Neural progenitor cell (in vitro differentiated cells): ENCODE data around the gene ARL16. TPM values are rescaled to one million over a fixed set of nuclear protein-coding genes. Genes with fewer than 3 reads are reported as not detected.
A peak's percentile ranks its signal among the peaks of the same experiment; 100 is the strongest.

Source experiments
- DNase-seq: peaks from one replicate; pipeline ENCODE4 v3.0.0-alpha.2; 2016; ENCODE audit warnings: low spot score
- H2AFZ ChIP-seq: fragments of 200-600 bp; sonication (generic); replicated peaks from 2 replicates; pipeline ENCODE4 v1.6.1; 2016; ENCODE audit warnings: antibody characterized with exemption
- H3F3A ChIP-seq: fragments of 200-600 bp; sonication (generic); 2 replicates; pipeline ENCODE4 v1.6.1; 2016; ENCODE audit warnings: antibody characterized with exemption, low read depth
- H3K27ac ChIP-seq: fragments of 200-600 bp; sonication (generic); 2 replicates; pipeline ENCODE4 v1.5.1; 2016; ENCODE audit warnings: mild to moderate bottlenecking
- H3K27me3 ChIP-seq: fragments of 200-600 bp; sonication (generic); 2 replicates; pipeline ENCODE4 v1.6.1; 2016; ENCODE audit warnings: mild to moderate bottlenecking, moderate library complexity
- H3K36me3 ChIP-seq: fragments of 200-600 bp; sonication (generic); 2 replicates; pipeline ENCODE4 v1.5.1; 2016
- H3K4me1 ChIP-seq: fragments of 200-600 bp; sonication (generic); 2 replicates; pipeline ENCODE4 v1.6.1; 2016; ENCODE audit warnings: mixed run types
- H3K4me2 ChIP-seq: fragments of 200-600 bp; sonication (generic); 2 replicates; pipeline ENCODE4 v1.6.1; 2016
- H3K4me3 ChIP-seq: fragments of 200-600 bp; sonication (generic); 2 replicates; pipeline ENCODE4 v1.5.1; 2016
- H3K79me2 ChIP-seq: fragments of 200-600 bp; sonication (generic); 2 replicates; pipeline ENCODE4 v1.6.1; 2016; ENCODE audit warnings: low read depth
- H3K9ac ChIP-seq: fragments of 200-600 bp; sonication (generic); 2 replicates; pipeline ENCODE4 v1.6.1; 2016
- H3K9me3 ChIP-seq: fragments of 200-600 bp; sonication (generic); 2 replicates; pipeline ENCODE4 v1.5.1; 2016; ENCODE audit warnings: low read depth
- H4K20me1 ChIP-seq: fragments of 200-600 bp; sonication (generic); 2 replicates; pipeline ENCODE4 v1.6.1; 2016; ENCODE audit warnings: low read depth
- H3K27ac Mint-ChIP-seq: 3 replicates; pipeline ENCODE4 v1.8.0; 2021; ENCODE audit warnings: mixed read lengths
- H3K27me3 Mint-ChIP-seq: 2 replicates; pipeline ENCODE4 v1.8.0; 2022; ENCODE audit warnings: low read depth, mild to moderate bottlenecking, inconsistent platforms, moderate library complexity, mixed read lengths; ENCODE audit not compliant: insufficient read depth
- H3K36me3 Mint-ChIP-seq: 3 replicates; pipeline ENCODE4 v1.8.0; 2021; ENCODE audit warnings: mixed read lengths
- H3K4me1 Mint-ChIP-seq: 3 replicates; pipeline ENCODE4 v1.8.0; 2021; ENCODE audit warnings: mixed read lengths
- H3K4me3 Mint-ChIP-seq: 3 replicates; pipeline ENCODE4 v1.8.0; 2021; ENCODE audit warnings: mild to moderate bottlenecking, moderate library complexity, mixed read lengths
- H3K9me3 Mint-ChIP-seq: 3 replicates; pipeline ENCODE4 v1.8.0; 2020; ENCODE audit warnings: mixed read lengths
- EZH2 ChIP-seq: fragments of 200-600 bp; sonication (generic); IDR thresholded peaks from 2 replicates; pipeline ENCODE4 v1.6.1; 2017; ENCODE audit warnings: antibody characterized with exemption, mild to moderate bottlenecking, moderate library complexity
- EZH2phosphoT487 ChIP-seq: fragments of 200-600 bp; sonication (generic); IDR thresholded peaks from 2 replicates; pipeline ENCODE4 v1.6.1; 2017; ENCODE audit warnings: antibody characterized with exemption
- total RNA-seq: library from RNA; depleted of rRNA; stranded (reverse); fragments of >200 nt; gene quantifications from 2 replicates; pipeline ENCODE4 v1.2.3, GENCODE V29; 2015; ENCODE audit warnings: low replicate concordance
- TF ChIP-seq, protein P1 (sequence below): fragments of 200-600 bp; sonication (generic); IDR thresholded peaks from 2 replicates; pipeline ENCODE4 v1.5.1; 2017; ENCODE audit warnings: antibody characterized with exemption, mild to moderate bottlenecking

Gene ARL16, protein sequence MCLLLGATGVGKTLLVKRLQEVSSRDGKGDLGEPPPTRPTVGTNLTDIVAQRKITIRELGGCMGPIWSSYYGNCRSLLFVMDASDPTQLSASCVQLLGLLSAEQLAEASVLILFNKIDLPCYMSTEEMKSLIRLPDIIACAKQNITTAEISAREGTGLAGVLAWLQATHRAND
- total RNA-seq, result 31.2 and 40.3 TPM in 2 replicates

DNA sequence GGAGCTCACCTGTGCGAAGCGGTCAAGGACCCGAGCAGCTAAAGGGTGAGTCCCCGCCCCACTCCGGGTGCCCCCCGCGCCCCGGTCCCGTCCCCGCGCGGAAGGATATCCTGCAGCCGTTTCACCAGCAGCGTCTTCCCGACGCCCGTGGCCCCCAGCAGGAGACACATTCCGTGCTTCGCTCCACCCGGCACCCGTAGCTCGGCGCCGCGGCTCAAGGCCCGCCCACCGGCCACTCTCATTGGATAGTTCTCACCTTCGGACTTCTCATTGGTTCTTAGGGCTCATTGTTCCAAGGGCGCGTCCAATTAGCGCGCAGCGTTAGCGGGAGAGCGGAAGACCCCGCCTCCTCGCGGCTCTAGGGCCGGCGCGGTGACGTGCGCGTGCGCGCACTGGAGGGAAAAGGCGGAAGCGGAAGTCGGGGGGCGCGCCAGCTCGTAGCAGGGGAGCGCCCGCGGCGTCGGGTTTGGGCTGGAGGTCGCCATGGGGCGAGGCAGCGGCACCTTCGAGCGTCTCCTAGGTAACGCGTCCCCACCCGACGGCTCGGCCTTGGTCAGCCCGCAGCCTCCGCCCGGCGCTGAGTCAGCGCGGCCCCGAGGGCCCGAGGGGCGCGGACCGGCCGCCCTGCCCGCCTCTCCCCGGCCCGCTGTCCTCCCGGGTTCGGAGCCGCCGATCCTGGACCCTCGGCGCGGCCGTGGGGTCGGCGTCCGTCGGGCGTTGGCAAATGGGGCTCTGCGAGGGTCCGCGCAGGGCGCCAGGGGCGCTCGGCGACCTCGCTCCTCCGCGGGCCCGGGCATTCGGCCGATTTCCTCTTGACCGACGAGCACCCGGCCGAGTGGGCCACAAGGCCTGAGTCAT, at the start of gene ARL16, which contains the start of gene HGS:
Gene ARL16 (minus strand): TSS at position 214 of the 858 bp plus-strand sequence. CDS start 44 bp downstream, at position 170.
Gene HGS (plus strand): TSS at position 428 of the 858 bp plus-strand sequence. CDS start 56 bp downstream, at position 484.
- H3K4me2 ChIP-seq, result peak within 1 kb of the TSS; percentile 95
- peak within 1 kb of the TSS; percentile 74 for H3K4me3 ChIP-seq
- H4K20me1 ChIP-seq, result peaks cover 27% of the 10 kb centered on the region
- no peak within 1 kb of the TSS for H3K27ac ChIP-seq
- H3K36me3 ChIP-seq, result no peaks in the 10 kb centered on the region
- H3F3A ChIP-seq, result peaks cover 6% of the 10 kb centered on the region
- H3K4me1 ChIP-seq, result peaks cover 10% of the 10 kb centered on the region
- peaks cover 50% of the 10 kb centered on the region for H3K79me2 ChIP-seq
- H3K27me3 ChIP-seq, result no peaks in the 10 kb centered on the region
- Mint-ChIP-seq H3K4me3 (peak within 1 kb of the TSS; percentile 96), H3K36me3 (peaks cover 6% of the 10 kb centered on the region), H3K27ac (peak within 1 kb of the TSS; percentile 84), H3K4me1 (peaks cover 23% of the 10 kb centered on the region), H3K27me3 (peaks cover 2% of the 10 kb centered on the region), H3K9me3 (no peaks in the 10 kb centered on the region)
- peak within 1 kb of the TSS; percentile 82 for H3K9ac ChIP-seq
- peak within 1 kb of the TSS; percentile 29 for H2AFZ ChIP-seq
- no peaks in the 10 kb centered on the region for H3K9me3 ChIP-seq
- TF ChIP-seq EZH2phosphoT487 (no peak), EZH2 (no peak)
- TF ChIP-seq, protein P1, sequence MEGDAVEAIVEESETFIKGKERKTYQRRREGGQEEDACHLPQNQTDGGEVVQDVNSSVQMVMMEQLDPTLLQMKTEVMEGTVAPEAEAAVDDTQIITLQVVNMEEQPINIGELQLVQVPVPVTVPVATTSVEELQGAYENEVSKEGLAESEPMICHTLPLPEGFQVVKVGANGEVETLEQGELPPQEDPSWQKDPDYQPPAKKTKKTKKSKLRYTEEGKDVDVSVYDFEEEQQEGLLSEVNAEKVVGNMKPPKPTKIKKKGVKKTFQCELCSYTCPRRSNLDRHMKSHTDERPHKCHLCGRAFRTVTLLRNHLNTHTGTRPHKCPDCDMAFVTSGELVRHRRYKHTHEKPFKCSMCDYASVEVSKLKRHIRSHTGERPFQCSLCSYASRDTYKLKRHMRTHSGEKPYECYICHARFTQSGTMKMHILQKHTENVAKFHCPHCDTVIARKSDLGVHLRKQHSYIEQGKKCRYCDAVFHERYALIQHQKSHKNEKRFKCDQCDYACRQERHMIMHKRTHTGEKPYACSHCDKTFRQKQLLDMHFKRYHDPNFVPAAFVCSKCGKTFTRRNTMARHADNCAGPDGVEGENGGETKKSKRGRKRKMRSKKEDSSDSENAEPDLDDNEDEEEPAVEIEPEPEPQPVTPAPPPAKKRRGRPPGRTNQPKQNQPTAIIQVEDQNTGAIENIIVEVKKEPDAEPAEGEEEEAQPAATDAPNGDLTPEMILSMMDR, result no peak
- peak; percentile 100 for DNase-seq

DNA sequence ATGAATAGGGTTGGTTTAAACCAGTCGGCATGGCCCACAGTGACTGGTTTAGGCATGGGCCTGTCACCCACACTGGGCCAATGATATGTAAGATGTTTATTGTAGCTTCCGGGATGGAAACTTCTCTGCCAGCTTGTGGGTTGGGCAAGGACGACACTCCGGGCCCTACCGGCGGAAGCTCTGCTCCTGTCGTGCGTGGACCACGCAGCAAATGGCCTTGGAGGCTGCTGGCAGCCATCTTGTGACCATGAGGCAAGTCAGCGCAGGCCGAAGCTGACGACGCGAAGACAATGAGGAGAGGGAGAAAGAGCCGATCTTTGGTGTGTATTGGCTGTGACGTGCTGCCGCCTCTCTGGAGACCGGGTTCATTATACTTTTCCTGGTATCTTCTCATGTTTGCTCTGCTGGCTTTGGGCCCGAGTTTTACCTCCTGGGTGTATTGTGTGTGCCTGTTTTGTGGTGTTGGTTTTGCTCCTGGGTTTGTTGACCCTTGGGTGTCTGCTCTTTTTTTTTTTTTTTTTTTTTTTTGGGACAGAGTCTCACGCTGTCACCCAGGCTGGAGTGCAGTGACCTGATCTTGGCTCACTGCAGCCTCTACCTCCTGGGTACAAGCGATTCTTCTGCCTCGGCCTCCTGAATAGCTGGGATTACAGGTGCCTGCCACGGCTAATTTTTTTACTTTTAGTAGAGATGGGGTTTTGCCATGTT, 43.9 kb upstream of the ARL16 start:
- peaks cover 9% of the 10 kb centered on the region for H3F3A ChIP-seq
- H3K4me1 Mint-ChIP-seq, result peaks cover 16% of the 10 kb centered on the region
- H3K4me2 ChIP-seq, result no peak overlapping the region
- H4K20me1 ChIP-seq, result no peaks in the 10 kb centered on the region
- H3K36me3 Mint-ChIP-seq, result no peaks in the 10 kb centered on the region
- no peak overlapping the region for H2AFZ ChIP-seq
- no peak for DNase-seq
- H3K27me3 ChIP-seq, result no peaks in the 10 kb centered on the region
- no peak overlapping the region for H3K27ac Mint-ChIP-seq
- no peaks in the 10 kb centered on the region for H3K36me3 ChIP-seq
- no peaks in the 10 kb centered on the region for H3K79me2 ChIP-seq
- no peak overlapping the region for H3K9ac ChIP-seq
- TF ChIP-seq, protein P1, result no peak
- TF ChIP-seq EZH2phosphoT487 (no peak), EZH2 (no peak)
- no peak overlapping the region for H3K4me3 ChIP-seq
- H3K9me3 ChIP-seq, result no peaks in the 10 kb centered on the region
- H3K9me3 Mint-ChIP-seq, result no peaks in the 10 kb centered on the region
- no peak overlapping the region for H3K27ac ChIP-seq
- H3K4me3 Mint-ChIP-seq, result no peak overlapping the region
- H3K27me3 Mint-ChIP-seq, result no peaks in the 10 kb centered on the region
- H3K4me1 ChIP-seq, result peaks cover 8% of the 10 kb centered on the region

DNA sequence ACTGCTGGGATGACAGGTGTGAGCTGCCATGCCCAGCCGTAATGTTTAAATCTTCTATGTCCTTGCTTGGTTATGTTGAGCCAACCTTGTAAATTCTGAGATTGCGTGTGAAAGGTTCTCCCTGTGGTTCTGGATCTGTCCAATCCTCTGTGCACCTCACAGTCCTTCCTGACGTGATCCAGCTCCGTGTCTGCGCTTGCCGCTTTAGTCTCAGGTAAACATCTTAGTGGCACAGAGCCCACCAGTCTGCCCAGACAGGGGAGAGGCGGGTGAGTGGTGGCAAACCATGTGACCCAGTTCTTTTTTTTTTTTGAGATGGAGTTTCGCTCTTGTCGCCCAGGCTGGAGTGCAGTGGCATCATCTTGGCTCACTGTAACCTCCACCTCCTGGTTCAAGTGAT, 42.4 kb upstream of the ARL16 start:
- DNase-seq, result no peak
- Histone ChIP-seq H4K20me1 (no peaks in the 10 kb centered on the region), H3K27me3 (no peaks in the 10 kb centered on the region), H3K36me3 (no peaks in the 10 kb centered on the region), H3K4me2 (no peak overlapping the region), H2AFZ (no peak overlapping the region), H3K4me1 (no peaks in the 10 kb centered on the region), H3K79me2 (no peaks in the 10 kb centered on the region), H3K4me3 (no peak overlapping the region), H3K27ac (no peak overlapping the region), H3F3A (peaks cover 11% of the 10 kb centered on the region), H3K9ac (no peak overlapping the region), H3K9me3 (no peaks in the 10 kb centered on the region)
- Mint-ChIP-seq H3K27me3 (peaks cover 2% of the 10 kb centered on the region), H3K27ac (no peak overlapping the region), H3K4me3 (no peak overlapping the region), H3K9me3 (no peaks in the 10 kb centered on the region), H3K4me1 (peaks cover 7% of the 10 kb centered on the region), H3K36me3 (no peaks in the 10 kb centered on the region)
- TF ChIP-seq, protein P1, result no peak
- TF ChIP-seq EZH2phosphoT487 (no peak), EZH2 (no peak)
